Left ventricle myocardium inferior (tissue), 1 donor: Measurements from ENCODE around the gene ORC5. TPM values are rescaled to one million over a fixed set of nuclear protein-coding genes. Genes with fewer than 3 reads are reported as not detected.

ENCODE experiments used
- DNase-seq: peaks from one replicate; pipeline ENCODE4 v3.0.0-alpha.2; 2020
- H3K27ac ChIP-seq: fragments of 200-600 bp; replicated peaks from 2 replicates; pipeline ENCODE4 v1.8.0; 2021
- H3K27me3 ChIP-seq: fragments of 200-600 bp; 2 replicates; pipeline ENCODE4 v1.8.0; 2021; ENCODE audit warnings: low read depth
- H3K36me3 ChIP-seq: fragments of 200-600 bp; 2 replicates; pipeline ENCODE4 v1.8.0; 2021
- H3K4me1 ChIP-seq: fragments of 200-600 bp; 2 replicates; pipeline ENCODE4 v1.8.0; 2021
- H3K4me3 ChIP-seq: fragments of 200-600 bp; 2 replicates; pipeline ENCODE4 v1.8.0; 2021; ENCODE audit warnings: mild to moderate bottlenecking, moderate library complexity
- H3K9me3 ChIP-seq: fragments of 200-600 bp; replicated peaks from 2 replicates; pipeline ENCODE4 v1.8.0; 2021
- CTCF ChIP-seq: fragments of 200-600 bp; IDR thresholded peaks from 2 replicates; pipeline ENCODE4 v1.8.0; 2021; ENCODE audit warnings: antibody characterized with exemption, mild to moderate bottlenecking, borderline replicate concordance
- intact Hi-C: fragments of 100-400 bp; cut with micrococcal nuclease; formaldehyde crosslinking; loops from one replicate; pipeline ENCODE4 v1.11.0; 2022
- total RNA-seq: library from RNA; stranded (reverse); fragmentation: NEBNext Ultra II Directional; extraction: Animal tissue kit (Norgen Biotek cat#: 25700); gene quantifications from one replicate; pipeline ENCODE4 v1.2.1, GENCODE V29; 2021
- donor health status: DM: no; HTN: yes; CAD: no; lungs with severe emphysema.

ORC5 gene
- total RNA-seq, 1 donor from 2014 or later = 8.5 TPM

GRCh38 chr7:104230606-104231005, 22.8 kb upstream of the ORC5 start:
- TF ChIP-seq CTCF = no peak
- Histone ChIP-seq H3K9me3 (no peaks in the 10 kb centered on the region), H3K36me3 (no peaks in the 10 kb centered on the region), H3K4me1 (no peaks in the 10 kb centered on the region), H3K4me3 (no peak overlapping the region), H3K27me3 (peaks cover 25% of the 10 kb centered on the region), H3K27ac (no peak overlapping the region)
- intact Hi-C loops = loop anchor here (10.0 kb wide), 1 partner anchor 684 kb away; no protein-coding TSS in a partner anchor
- DNase-seq = no peak

- H3K36me3 ChIP-seq = no peaks in the 10 kb centered on the region
Observed at GRCh38 chr7:104228442-104228841, 20.6 kb upstream of the ORC5 start.

GRCh38 chr7:104225451-104225850, 17.6 kb upstream of the ORC5 start:
- intact Hi-C loops = no loop called here
- no peak for TF ChIP-seq CTCF

More at GRCh38 chr7:104228442-104228841, 20.6 kb upstream of the ORC5 start:
- Histone ChIP-seq H3K9me3 (no peaks in the 10 kb centered on the region), H3K27me3 (peaks cover 21% of the 10 kb centered on the region), H3K4me3 (no peak overlapping the region), H3K4me1 (no peaks in the 10 kb centered on the region), H3K27ac (no peak overlapping the region)
- TF ChIP-seq CTCF = no peak
- no peak for DNase-seq
- intact Hi-C loops = no loop called here

GRCh38 chr7:104217620-104218019, 9.8 kb upstream of the ORC5 start:
- Histone ChIP-seq H3K4me3 (no peak overlapping the region), H3K4me1 (no peaks in the 10 kb centered on the region), H3K27ac (no peak overlapping the region), H3K27me3 (no peaks in the 10 kb centered on the region), H3K36me3 (no peaks in the 10 kb centered on the region), H3K9me3 (peaks cover 15% of the 10 kb centered on the region)
- no peak for DNase-seq
- intact Hi-C loops = no loop called here
- TF ChIP-seq CTCF = no peak

More at GRCh38 chr7:104225451-104225850, 17.6 kb upstream of the ORC5 start:
- Histone ChIP-seq H3K27ac (no peak overlapping the region), H3K4me3 (no peak overlapping the region), H3K9me3 (peaks cover 11% of the 10 kb centered on the region), H3K4me1 (no peaks in the 10 kb centered on the region), H3K27me3 (peaks cover 8% of the 10 kb centered on the region), H3K36me3 (no peaks in the 10 kb centered on the region)
- no peak for DNase-seq

- Histone ChIP-seq H3K36me3 (no peaks in the 10 kb centered on the region), H3K4me1 (peaks cover 37% of the 10 kb centered on the region), H3K9me3 (no peaks in the 10 kb centered on the region), H3K27me3 (no peaks in the 10 kb centered on the region), H3K4me3 (no peak overlapping the region), H3K27ac (no peak overlapping the region)
- intact Hi-C loops = no loop called here
- no peak for TF ChIP-seq CTCF
- no peak for DNase-seq
Observed at GRCh38 chr7:104209063-104209462, 1.2 kb upstream of the ORC5 start.

GRCh38 chr7:104208421-104208780, 588 bp upstream of the ORC5 start:
- Histone ChIP-seq H3K36me3 (peaks cover 6% of the 10 kb centered on the region), H3K27me3 (no peaks in the 10 kb centered on the region), H3K4me1 (peaks cover 37% of the 10 kb centered on the region), H3K9me3 (no peaks in the 10 kb centered on the region), H3K4me3 (peak overlapping the region; percentile 95), H3K27ac (peak overlapping the region; percentile 85)
- intact Hi-C loops = no loop called here
- DNase-seq = no peak
- no peak for TF ChIP-seq CTCF
